IMR-90 (cell line): ENCODE results near the gene NEURL2. TPM values are rescaled to one million over a fixed set of nuclear protein-coding genes. Genes with fewer than 3 reads are reported as not detected.

Experiments
- ATAC-seq: fragments of 200-7000 bp; cut with Tn5 transposase; 2 replicates; pipeline ENCODE4 v1.9.1; 2020; ENCODE audit warnings: low read depth, mild to moderate bottlenecking, moderate library complexity
- BruUV-seq: library from RNA; stranded (reverse); fragments of 400-500 nt; replicated peaks from 2 replicates; lab custom pipeline; 2021; lab: Mats Ljungman, UMichigan
- CTCF ChIA-PET: fragments of 300-600 bp; formaldehyde crosslinking; extraction: SDS; loops from one replicate; lab custom pipeline; 2021; ENCODE audit warnings: antibody characterized with exemption; lab: Yijun Ruan, JAX
- POLR2A ChIA-PET: fragments of 300-600 bp; sonication (Branson Sonifier 250); formaldehyde crosslinking; loops from one replicate; lab custom pipeline; 2022; ENCODE audit warnings: antibody characterized with exemption; ENCODE audit not compliant: unreplicated experiment; lab: Charles Lee
- DNase-seq: peaks from one replicate; pipeline ENCODE4 v3.0.0; 2013
- H2AFZ ChIP-seq: replicated peaks from 2 replicates; pipeline ENCODE3; 2013; ENCODE audit warnings: low read length, mild to moderate bottlenecking; ENCODE audit not compliant: poor library complexity
- H2AK5ac ChIP-seq: 2 replicates; pipeline ENCODE4 v1.6.1; 2013; ENCODE audit warnings: low read depth, low read length, inconsistent platforms
- H2AK9ac ChIP-seq: replicated peaks from 2 replicates; pipeline ENCODE3; 2013; ENCODE audit warnings: mild to moderate bottlenecking, low read depth, low read length, moderate library complexity; ENCODE audit not compliant: poor library complexity
- H2BK120ac ChIP-seq: 2 replicates; pipeline ENCODE4 v1.6.1; 2013; ENCODE audit warnings: low read depth, low read length, inconsistent platforms
- H2BK15ac ChIP-seq: 3 replicates; pipeline ENCODE4 v1.6.1; 2013; ENCODE audit warnings: low read depth, low read length, inconsistent platforms
- H2BK20ac ChIP-seq: 2 replicates; pipeline ENCODE4 v1.6.1; 2013; ENCODE audit warnings: low read depth, mild to moderate bottlenecking, inconsistent platforms, low read length, moderate library complexity
- H2BK5ac ChIP-seq: 2 replicates; pipeline ENCODE4 v1.6.1; 2013; ENCODE audit warnings: mild to moderate bottlenecking, low read depth, low read length, inconsistent platforms; ENCODE audit not compliant: poor library complexity, severe bottlenecking
- H3K14ac ChIP-seq: replicated peaks from 2 replicates; pipeline ENCODE4 v1.6.1; 2013; ENCODE audit warnings: low read depth, low read length, inconsistent platforms
- H3K18ac ChIP-seq: 2 replicates; pipeline ENCODE4 v1.6.1; 2013; ENCODE audit warnings: low read depth, low read length, control low read depth
- H3K23ac ChIP-seq: 2 replicates; pipeline ENCODE4 v1.6.1; 2013; ENCODE audit warnings: low read depth, low read length, inconsistent platforms
- H3K27ac ChIP-seq: 2 replicates; pipeline ENCODE4 v1.5.1; 2013; ENCODE audit warnings: mild to moderate bottlenecking, control low read depth, low read length; ENCODE audit not compliant: insufficient read depth
- H3K27me3 ChIP-seq: 2 replicates; pipeline ENCODE4 v1.6.1; 2013; ENCODE audit warnings: low read length; ENCODE audit not compliant: control insufficient read depth, insufficient read depth
- H3K36me3 ChIP-seq: 2 replicates; pipeline ENCODE4 v1.6.1; 2013; ENCODE audit warnings: low read length, mixed read lengths; ENCODE audit not compliant: control insufficient read depth, insufficient read depth
- H3K4ac ChIP-seq: 2 replicates; pipeline ENCODE4 v1.6.1; 2013; ENCODE audit warnings: low read depth, low read length, inconsistent platforms
- H3K4me1 ChIP-seq: 2 replicates; pipeline ENCODE4 v1.6.1; 2013; ENCODE audit warnings: low read length, mixed read lengths; ENCODE audit not compliant: control insufficient read depth, insufficient read depth
- H3K4me2 ChIP-seq: 2 replicates; pipeline ENCODE4 v1.6.1; 2013; ENCODE audit warnings: low read depth, mild to moderate bottlenecking, control low read depth, low read length, moderate library complexity
- H3K4me3 ChIP-seq: 2 replicates; pipeline ENCODE4 v1.5.1; 2013; ENCODE audit warnings: low read depth, mild to moderate bottlenecking, control low read depth, low read length, moderate library complexity; ENCODE audit not compliant: insufficient read depth
- H3K56ac ChIP-seq: 2 replicates; pipeline ENCODE4 v1.6.1; 2013; ENCODE audit warnings: low read length, inconsistent platforms; ENCODE audit not compliant: insufficient read depth; ENCODE audit errors: extremely low read depth
- H3K79me1 ChIP-seq, 2 experiments: 2 replicates each; pipeline ENCODE4 v1.6.1; 2013; ENCODE audit warnings: low read length in 2 of 2, inconsistent platforms in 1 of 2, low read depth in 1 of 2
- H3K9ac ChIP-seq: 2 replicates; pipeline ENCODE4 v1.6.1; 2013; ENCODE audit warnings: low read depth, low read length, control low read depth
- H3K9me1 ChIP-seq: 2 replicates; pipeline ENCODE4 v1.6.1; 2013; ENCODE audit warnings: low read length, inconsistent platforms; ENCODE audit not compliant: insufficient read depth
- H3K9me3 ChIP-seq: 2 replicates; pipeline ENCODE4 v1.6.1; 2013; ENCODE audit warnings: low read length; ENCODE audit not compliant: control insufficient read depth, insufficient read depth
- H4K20me1 ChIP-seq: 2 replicates; pipeline ENCODE4 v1.6.1; 2013; ENCODE audit warnings: low read length, inconsistent platforms; ENCODE audit not compliant: insufficient read depth
- H4K5ac ChIP-seq: 2 replicates; pipeline ENCODE4 v1.6.1; 2013; ENCODE audit warnings: mild to moderate bottlenecking, low read depth, low read length, control low read depth
- H4K8ac ChIP-seq, 2 experiments: 2 replicates each; pipeline ENCODE4 v1.6.1; 2013; ENCODE audit warnings: low read depth in 2 of 2, low read length in 2 of 2, control low read depth in 1 of 2, inconsistent platforms in 1 of 2
- H4K91ac ChIP-seq: 2 replicates; pipeline ENCODE4 v1.6.1; 2013; ENCODE audit warnings: low read depth, low read length, inconsistent platforms; ENCODE audit not compliant: insufficient read depth
- CHD1 ChIP-seq: IDR thresholded peaks from 2 replicates; pipeline ENCODE4 v1.6.1; 2012; ENCODE audit warnings: low read depth, low read length, improper control_type of control experiment
- FOS ChIP-seq: fragments of 150-350 bp; IDR thresholded peaks from 2 replicates; pipeline ENCODE4 v1.6.1; 2016; ENCODE audit warnings: low read depth, low read length
- MAFK ChIP-seq: IDR thresholded peaks from 2 replicates; pipeline ENCODE4 v1.6.1; 2012; ENCODE audit warnings: low read depth, low read length, improper control_type of control experiment
- MAZ ChIP-seq: IDR thresholded peaks from 2 replicates; pipeline ENCODE4 v1.6.1; 2012; ENCODE audit warnings: low read depth, mild to moderate bottlenecking, low read length, improper control_type of control experiment, moderate library complexity, borderline replicate concordance
- MXI1 ChIP-seq: IDR thresholded peaks from 2 replicates; pipeline ENCODE4 v1.6.1; 2012; ENCODE audit warnings: low read depth, mild to moderate bottlenecking, low read length, moderate library complexity, borderline replicate concordance
- NFE2L2 ChIP-seq: fragments of 150-350 bp; IDR thresholded peaks from 2 replicates; pipeline ENCODE4 v1.6.1; 2016; ENCODE audit warnings: low read depth, mild to moderate bottlenecking, low read length
- POLR2A ChIP-seq: IDR thresholded peaks from 2 replicates; pipeline ENCODE4 v1.6.1; 2012; ENCODE audit warnings: mild to moderate bottlenecking, low read depth, low read length
- RAD21 ChIP-seq: IDR thresholded peaks from 2 replicates; pipeline ENCODE4 v1.6.1; 2012; ENCODE audit warnings: low read length, improper control_type of control experiment
- RCOR1 ChIP-seq: IDR thresholded peaks from 2 replicates; pipeline ENCODE4 v1.6.1; 2012; ENCODE audit warnings: mild to moderate bottlenecking, low read length, improper control_type of control experiment; ENCODE audit not compliant: insufficient replicate concordance
- RFX5 ChIP-seq: IDR thresholded peaks from 2 replicates; pipeline ENCODE4 v1.8.0; 2012; ENCODE audit warnings: low read depth, mild to moderate bottlenecking, low read length, moderate library complexity
- SMC3 ChIP-seq: fragments of 150-350 bp; IDR thresholded peaks from 2 replicates; pipeline ENCODE4 v1.6.1; 2016; ENCODE audit warnings: low read depth, mild to moderate bottlenecking, antibody characterized with exemption, low read length, moderate library complexity
- WGBS, 2 experiments: methylation state at CpG; one replicate each; pipeline versions ENCODE4 v1.1.5 to v1.1.7; 2013; ENCODE audit warnings: missing lambda C conversion rate in 2 of 2; ENCODE audit not compliant: insufficient read length in 1 of 2; ENCODE audit errors: extremely low coverage in 2 of 2; 5-methylcytosine and 5-hydroxymethylcytosine counted together
- dilution Hi-C: fragments of 300-500 bp; cut with HindIII; formaldehyde crosslinking; loops from one replicate; pipeline ENCODE4 v1.14.3; 2018; ENCODE audit warnings: low sequenced_read_pairs; ENCODE audit not compliant: unreplicated experiment
- in situ Hi-C: fragments of 300-500 bp; cut with MboI; formaldehyde crosslinking; loops from 3 replicates; pipeline ENCODE4 v1.14.3; 2019; ENCODE audit warnings: low sequenced_read_pairs, inconsistent platforms, mixed read lengths
- intact Hi-C: fragments of 100-400 bp; cut with micrococcal nuclease; formaldehyde crosslinking; loops from 2 replicates; pipeline ENCODE4 v1.10.0; 2022
- polyA plus RNA-seq, 3 experiments: library from polyadenylated mRNA; depleted of rRNA; stranded (reverse); fragments of >200 nt; gene quantifications; 2 replicates each; pipeline ENCODE4 v1.2.3, GENCODE V29; 2012; ENCODE audit warnings: low replicate concordance in 1 of 3
- total RNA-seq: library from RNA; depleted of rRNA; stranded (reverse); fragments of >200 nt; gene quantifications from 2 replicates; pipeline ENCODE4 v1.2.3, GENCODE V29; 2012
- TF ChIP-seq, protein P1 (sequence below): fragments of 150-350 bp; IDR thresholded peaks from 2 replicates; pipeline ENCODE4 v1.6.1; 2016; ENCODE audit warnings: low read depth, mild to moderate bottlenecking, low read length, moderate library complexity, borderline replicate concordance

Gene NEURL2
- total and polyA plus RNA-seq, 2 of the 4 experiments (the other 2 are of a cell fraction): 1.1 to 2.5 TPM

DNA sequence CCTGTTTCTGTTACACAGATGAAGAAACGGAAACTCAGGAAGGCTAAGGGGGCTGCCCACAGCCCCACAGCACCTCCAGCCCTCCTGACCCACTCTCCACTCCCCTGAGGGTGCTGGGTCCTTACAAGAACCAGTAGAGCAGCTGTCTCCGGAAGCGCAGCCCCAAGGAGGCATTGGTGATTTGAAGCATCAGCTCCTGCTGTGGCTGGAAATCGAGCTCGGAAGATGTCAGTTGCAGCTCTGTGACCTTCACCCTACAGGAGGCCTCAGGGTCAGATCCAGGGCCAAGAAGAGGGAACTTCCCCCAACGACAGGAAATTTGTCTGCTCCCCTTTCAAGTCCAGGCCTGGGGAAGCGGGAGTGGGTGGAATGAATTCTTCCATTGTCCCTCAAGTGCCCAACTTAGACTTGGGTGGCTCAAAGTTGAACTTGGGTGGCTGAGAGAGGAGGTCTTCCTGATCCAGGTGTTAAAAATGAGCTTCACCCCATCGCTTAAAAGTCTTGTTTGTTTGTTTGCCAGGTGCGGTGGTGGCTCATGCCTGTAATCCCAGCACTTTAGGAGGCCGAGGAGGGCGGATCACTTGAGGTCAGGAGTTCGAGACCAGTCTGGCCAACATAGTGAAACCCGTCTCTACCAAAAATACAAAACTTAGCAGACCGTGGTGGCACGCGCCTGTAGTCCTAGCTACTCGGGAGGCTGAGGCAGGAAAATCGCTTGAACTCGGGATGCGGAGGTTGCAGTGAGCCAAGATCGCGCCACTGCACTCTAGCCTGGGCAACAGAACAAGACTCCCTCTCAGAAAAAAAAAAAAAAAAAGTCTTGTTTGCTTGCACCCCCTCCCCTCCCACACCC, 19.0 kb upstream of the NEURL2 start (continued):
- TF ChIP-seq, protein P1, sequence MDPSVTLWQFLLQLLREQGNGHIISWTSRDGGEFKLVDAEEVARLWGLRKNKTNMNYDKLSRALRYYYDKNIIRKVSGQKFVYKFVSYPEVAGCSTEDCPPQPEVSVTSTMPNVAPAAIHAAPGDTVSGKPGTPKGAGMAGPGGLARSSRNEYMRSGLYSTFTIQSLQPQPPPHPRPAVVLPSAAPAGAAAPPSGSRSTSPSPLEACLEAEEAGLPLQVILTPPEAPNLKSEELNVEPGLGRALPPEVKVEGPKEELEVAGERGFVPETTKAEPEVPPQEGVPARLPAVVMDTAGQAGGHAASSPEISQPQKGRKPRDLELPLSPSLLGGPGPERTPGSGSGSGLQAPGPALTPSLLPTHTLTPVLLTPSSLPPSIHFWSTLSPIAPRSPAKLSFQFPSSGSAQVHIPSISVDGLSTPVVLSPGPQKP: no peak
- TF ChIP-seq POLR2A (no peak), MAFK (no peak)

DNA sequence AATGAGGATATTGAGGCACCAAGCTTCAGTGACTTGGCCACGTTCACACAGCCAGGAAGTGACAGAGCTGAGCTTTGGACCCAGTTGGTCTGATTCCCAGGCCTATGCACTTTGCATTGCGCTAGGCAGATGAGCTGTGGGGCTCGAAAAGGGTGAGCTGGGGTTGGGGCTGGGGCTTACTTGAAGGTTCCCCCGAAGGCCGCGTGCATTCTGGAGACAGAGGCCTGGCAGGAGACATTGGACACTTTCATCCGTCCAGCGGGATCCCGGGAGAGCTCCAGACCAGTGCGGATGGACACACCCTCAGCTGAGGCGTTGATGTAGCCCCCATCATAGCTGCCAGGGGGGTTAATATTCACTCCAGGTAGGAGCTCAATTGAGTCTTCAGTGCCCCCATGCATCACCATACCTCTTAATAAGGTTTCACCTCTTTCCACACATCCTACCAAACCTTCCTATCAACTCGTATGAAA, 18.4 kb upstream of the NEURL2 start:
- no peak overlapping the region for H3K4me2 ChIP-seq
- no peak overlapping the region for H3K9ac ChIP-seq
- CTCF ChIA-PET: no interaction called here
- no peaks in the 10 kb centered on the region for H3K27me3 ChIP-seq
- no peak overlapping the region for H3K23ac ChIP-seq
- H3K4ac ChIP-seq: no peak overlapping the region
- no peak overlapping the region for H3K56ac ChIP-seq
- intact Hi-C loops (no loop called here), in situ Hi-C loops (loop anchor here (25.0 kb wide), 1 partner anchor 572 kb away; the partner anchor contains the start of gene SDC4), dilution Hi-C loops (no loop called here)
- POLR2A ChIA-PET: no interaction called here
- H2AK5ac ChIP-seq: no peak overlapping the region
- H3K79me1 ChIP-seq: peaks cover 5 to 26% of the 10 kb centered on the region in 2 experiments; a peak in 3 of 4 replicates
- H2BK15ac ChIP-seq: no peak overlapping the region
- peaks cover 5% of the 10 kb centered on the region; the same call in 1 of the 2 replicates for H4K20me1 ChIP-seq
- no peak overlapping the region for H3K27ac ChIP-seq
- peaks cover 27% of the 10 kb centered on the region for H3K9me1 ChIP-seq
- no peak overlapping the region for H2BK120ac ChIP-seq
- H3K36me3 ChIP-seq: peaks cover 28% of the 10 kb centered on the region; the same call in 1 of the 2 replicates
- TF ChIP-seq FOS: no peak
- TF ChIP-seq MXI1: no peak
- no peak for TF ChIP-seq RAD21
- TF ChIP-seq RCOR1: no peak
- no peak for TF ChIP-seq MAZ
- TF ChIP-seq CHD1: no peak
- TF ChIP-seq SMC3: no peak
- no peak for TF ChIP-seq NFE2L2
- TF ChIP-seq, protein P1: no peak
- no peak for TF ChIP-seq RFX5
- no peak overlapping the region for H3K18ac ChIP-seq
- no peak overlapping the region for H2AFZ ChIP-seq
- no peak overlapping the region for H2AK9ac ChIP-seq
- H3K4me3 ChIP-seq: no peak overlapping the region
- H2BK20ac ChIP-seq: no peak overlapping the region
- DNase-seq (no peak), ATAC-seq (no peak)
- WGBS, 2 experiments: 96% methylated on average over 9 of the region's 12 CpGs; no CpG with 5 or more reads in 1 of the 2 experiments
- no peak overlapping the region for H4K5ac ChIP-seq
- BruUV-seq: no TSS peak
- no peak overlapping the region for H4K91ac ChIP-seq
- H3K4me1 ChIP-seq: peaks cover 16% of the 10 kb centered on the region
- H4K8ac ChIP-seq: no peak overlapping the region
- H3K9me3 ChIP-seq: no peaks in the 10 kb centered on the region
- no peak overlapping the region for H2BK5ac ChIP-seq
- no peak overlapping the region for H3K14ac ChIP-seq
